Gastroesophageal sphincter (tissue), 4 donors: ENCODE results near the gene TMEM141. TPM values are rescaled to one million over a fixed set of nuclear protein-coding genes. Genes with fewer than 3 reads are reported as not detected.

Experiments used
- ATAC-seq: fragments of 150-250 bp; one replicate; pipeline ENCODE4 v1.9.1; 2016; ENCODE audit warnings: mild to moderate bottlenecking, moderate library complexity
- H3K27ac ChIP-seq, 4 donors: fragments of 200-600 bp; sonication (generic) in 3 of 4; 1 replicate in 3 of 4; 2 replicates in 1 of 4; pipeline ENCODE4 v1.5.1; 2016 to 2019
- H3K27me3 ChIP-seq: fragments of 200-600 bp; sonication (generic); one replicate; pipeline ENCODE4 v1.5.1; 2019
- H3K36me3 ChIP-seq, 2 donors: fragments of 200-600 bp; sonication (generic); one replicate each; pipeline ENCODE4 v1.5.1; 2019; ENCODE audit warnings: control low read depth in 1 of 2
- H3K4me1 ChIP-seq, 3 donors: fragments of 200-600 bp; sonication (generic); 1 replicate in 2 of 3; 2 replicates in 1 of 3; pipeline ENCODE4 v1.5.1; 2016 to 2019; ENCODE audit warnings: control low read depth in 2 of 3
- H3K4me3 ChIP-seq, 2 donors: fragments of 200-600 bp; sonication (generic); one replicate each; pipeline ENCODE4 v1.5.1; 2019; ENCODE audit warnings: mild to moderate bottlenecking in 1 of 2, moderate library complexity in 1 of 2
- H3K9me3 ChIP-seq, 3 donors: fragments of 200-600 bp; sonication (generic); one replicate each; pipeline ENCODE4 v1.5.1; 2017 to 2019; ENCODE audit warnings: control low read depth in 2 of 3
- CTCF ChIP-seq, 4 experiments: fragments of 200-600 bp in 2 of 4; fragments of 450-650 bp in 2 of 4; sonication (generic) in 1 of 4; IDR thresholded peaks; one replicate each; pipeline ENCODE4 v1.5.1; 2017 to 2019; ENCODE audit warnings: antibody characterized with exemption in 4 of 4, mild to moderate bottlenecking in 2 of 4, moderate library complexity in 2 of 4
- EP300 ChIP-seq: sonication (generic); formaldehyde crosslinking; IDR thresholded peaks from one replicate; pipeline ENCODE4 v1.6.1; 2017; ENCODE audit warnings: antibody characterized with exemption, mild to moderate bottlenecking
- POLR2A ChIP-seq, 2 donors: fragments of 450-650 bp; IDR thresholded peaks; one replicate each; pipeline ENCODE4 v1.6.1; 2017; ENCODE audit warnings: antibody characterized with exemption in 2 of 2, mild to moderate bottlenecking in 2 of 2, moderate library complexity in 1 of 2
- POLR2AphosphoS5 ChIP-seq: sonication (generic); formaldehyde crosslinking; IDR thresholded peaks from one replicate; pipeline ENCODE4 v1.6.1; 2017; ENCODE audit warnings: antibody characterized with exemption
- WGBS, 2 donors: methylation state at CpG; one replicate each; pipeline ENCODE4 v1.1.5; 2018; ENCODE audit warnings: low coverage in 1 of 2; 5-methylcytosine and 5-hydroxymethylcytosine counted together
- total RNA-seq, 4 donors: library from RNA; depleted of rRNA; stranded (reverse); fragments of >200 nt; gene quantifications; one replicate each; pipeline ENCODE4 v1.1.0, GENCODE V29; 2016

Gene TMEM141
- total RNA-seq, 4 donors from 2014 or later: 33.0 to 51.5 (median 40.4) TPM

GRCh38 chr9:136807281-136808074, 16.3 kb downstream of the TMEM141 start, which contains the start of gene RABL6:
RABL6 (plus strand) TSS chr9:136807948; CDS start chr9:136808197, 249 bp downstream.
- peak within 1 kb of the TSS; percentile 47 to 94 (median 86) for H3K27ac ChIP-seq
- 0% methylated on average over 2 of the region's 96 CpGs; no CpG with 5 or more reads in 1 of the 2 donors for WGBS, 2 donors

GRCh38 chr9:136808075-136808805, 17.1 kb downstream of the TMEM141 start:
- peak in 1 of 4 experiments; percentile 4 for TF ChIP-seq CTCF (IDR thresholded peaks at IDR 0.05)
- TF ChIP-seq POLR2A (IDR thresholded peaks at IDR 0.05): no peak
- 0% methylated on average over 1 of the region's 93 CpGs; no CpG with 5 or more reads in 1 of the 2 donors for WGBS, 2 donors
- peak overlapping the region; percentile 97 to 99 for H3K4me3 ChIP-seq
- H3K36me3 ChIP-seq: peaks cover 0 to 40% of the 10 kb centered on the region in 2 donors
- peak; percentile 32 for ATAC-seq
- H3K4me1 ChIP-seq: peaks cover 0 to 57% (median 25%) of the 10 kb centered on the region in 3 donors
- H3K27me3 ChIP-seq: no peaks in the 10 kb centered on the region
- H3K9me3 ChIP-seq: no peaks in the 10 kb centered on the region
- peak overlapping the region; percentile 47 to 94 (median 86) for H3K27ac ChIP-seq

More at GRCh38 chr9:136807281-136808074, 16.3 kb downstream of the TMEM141 start, which contains the start of gene RABL6:
- Histone ChIP-seq H3K9me3 (no peaks in the 10 kb centered on the region), H3K4me3 (peak within 1 kb of the TSS; percentile 97 to 99), H3K4me1 (peaks cover 0 to 57% (median 25%) of the 10 kb centered on the region in 3 donors), H3K27me3 (peaks cover 2% of the 10 kb centered on the region), H3K36me3 (peaks cover 0 to 32% of the 10 kb centered on the region in 2 donors)
- ATAC-seq: peak; percentile 94
- TF ChIP-seq EP300 (no peak), POLR2A (IDR thresholded peaks at IDR 0.05) (peak; percentile 58 to 82), POLR2AphosphoS5 (peak; percentile 41), CTCF (IDR thresholded peaks at IDR 0.05) (peak in 2 of 4 experiments; percentile 21 to 33)

- peak overlapping the region; percentile 97 to 99 for H3K4me3 ChIP-seq
- peak overlapping the region in 3 of 4 donors; percentile 85 to 94 (median 88) for H3K27ac ChIP-seq
- peaks cover 0 to 57% (median 25%) of the 10 kb centered on the region in 3 donors for H3K4me1 ChIP-seq
- H3K36me3 ChIP-seq: peaks cover 0 to 44% of the 10 kb centered on the region in 2 donors
- no peak for ATAC-seq
- no peaks in the 10 kb centered on the region for H3K9me3 ChIP-seq
- TF ChIP-seq POLR2A (IDR thresholded peaks at IDR 0.05) (no peak), POLR2AphosphoS5 (no peak), CTCF (IDR thresholded peaks at IDR 0.05) (no peak), EP300 (no peak)
- 7 to 20% methylated on average over 7 to 14 of the region's 14 CpGs for WGBS, 2 donors
- H3K27me3 ChIP-seq: no peaks in the 10 kb centered on the region
Measured at GRCh38 chr9:136808806-136809158, 17.6 kb downstream of the TMEM141 start.

- Histone ChIP-seq H3K4me1 (peaks cover 0 to 25% (median 3%) of the 10 kb centered on the region in 3 donors), H3K9me3 (no peaks in the 10 kb centered on the region), H3K27ac (no peak overlapping the region), H3K27me3 (no peaks in the 10 kb centered on the region), H3K4me3 (no peak overlapping the region), H3K36me3 (peaks cover 0 to 45% of the 10 kb centered on the region in 2 donors)
- WGBS, 2 donors: 88 to 91% methylated on average over 11 to 13 of the region's 13 CpGs
- TF ChIP-seq EP300: no peak
- no peak for TF ChIP-seq POLR2AphosphoS5
- TF ChIP-seq CTCF (IDR thresholded peaks at IDR 0.05): no peak
- no peak for TF ChIP-seq POLR2A (IDR thresholded peaks at IDR 0.05)
- no peak for ATAC-seq
Measured at GRCh38 chr9:136814725-136815421, 23.7 kb downstream of the TMEM141 start.
